ENCODE measurements around the gene IFT74. TPM values are rescaled to one million over a fixed set of nuclear protein-coding genes. Genes with fewer than 3 reads are reported as not detected.
A peak's percentile ranks its signal among the peaks of the same experiment; 100 is the strongest.

The IFT74 gene
- total and polyA plus RNA-seq, 2 of the 13 experiments (the other 11 are each of a cell fraction or from before 2014, with no cell fraction given): 4.2 to 12.3 TPM

GRCh38 chr9:26947736-26948135, 8.5 kb upstream of the IFT74 start (continued):
- no peak for TF ChIP-seq REPIN1 (CRISPR knock-in tag; IDR thresholded peaks at IDR 0.05; ENCODE audit: borderline replicate concordance, low read depth)
- no peak for TF ChIP-seq ISL2 (CRISPR knock-in tag; IDR thresholded peaks at IDR 0.05)
- TF ChIP-seq ZNF143 (CRISPR knock-in tag; IDR thresholded peaks at IDR 0.05): no peak
- no peak for TF ChIP-seq RXRB (CRISPR knock-in tag; IDR thresholded peaks at IDR 0.05; ENCODE audit: borderline replicate concordance)
- no peak for TF ChIP-seq ESRRA (CRISPR knock-in tag; IDR thresholded peaks at IDR 0.05; ENCODE audit: low read depth)
- TF ChIP-seq NR2F2 (IDR thresholded peaks at IDR 0.05; ENCODE audit: borderline replicate concordance, low read depth): no peak

GRCh38 chr9:26949637-26950069, 6.6 kb upstream of the IFT74 start:
- FAIRE-seq (no peak), DNase-seq (ENCODE audit: low spot score) (no peak), ATAC-seq (no peak)
- Histone ChIP-seq H2AFZ (ENCODE audit: low read length) (peak overlapping the region; percentile 7), H3K79me2 (ENCODE audit: insufficient read depth, low read length) (peaks cover 20% of the 10 kb centered on the region), H3K4me1 (ENCODE audit: insufficient read depth, low read length) (peaks cover 47% of the 10 kb centered on the region), H3K9me3 (ENCODE audit: low read length) (no peaks in the 10 kb centered on the region), H3K36me3 (replicated peaks in 1 of 2; ENCODE audit: control insufficient read depth in 1 of 2, insufficient read depth in 2 of 2, low read length in 2 of 2) (no peaks in the 10 kb centered on the region), H3K27ac (ENCODE audit: extremely low read length, insufficient read depth, low read length) (peak overlapping the region; percentile 14), H3K4me3 (replicated peaks in 1 of 3; ENCODE audit: insufficient read depth in 1 of 3, low read depth in 2 of 3, low read length in 3 of 3) (peak overlapping the region in 2 of 3 experiments; percentile 8 to 26; a peak in 1 of 6 replicates), H3K27me3 (ENCODE audit: control insufficient read depth in 1 of 2, insufficient read depth in 2 of 2, low read length in 2 of 2) (no peaks in the 10 kb centered on the region; a peak in 1 of 5 replicates), H3K9ac (ENCODE audit: insufficient read depth, low read depth, low read length) (peak overlapping the region; percentile 3; the same call in 1 of the 2 replicates), H3K4me2 (ENCODE audit: low read depth, low read length) (peak overlapping the region; percentile 59), H4K20me1 (ENCODE audit: insufficient read depth, low read length) (0 out of 2 replicates have a peak, but pooled peaks cover 2% of the 10 kb centered on the region)
- intact Hi-C loops (cut with micrococcal nuclease; ENCODE audit: unreplicated experiment): no loop called here
- TF ChIP-seq ZNF441 (CRISPR knock-in tag; IDR thresholded peaks at IDR 0.05; ENCODE audit: borderline replicate concordance) (peak; percentile 92), ISL2 (CRISPR knock-in tag; IDR thresholded peaks at IDR 0.05) (no peak)
- WGBS (ENCODE audit: low lambda C conversion rate): 39% methylated on average over 6 of the region's 6 CpGs
- in situ Hi-C loops (cut with HindIII; ENCODE audit: extremely low pct_ligation_motif_present, low pct_unique_long_range_greater_than_20kb): no loop called here
- ChIA-PET POLR2A (interaction anchor here (1.0 kb wide), 1 partner anchor 58 kb away, joined by 4 read pairs; no protein-coding TSS in a partner anchor), CTCF (ENCODE audit: low intra/inter-chr PET ratio, low total read pairs) (no interaction called here)
- no TSS peak for BruUV-seq (replicated peaks)

GRCh38 chr9:26950521-26950920, 5.7 kb upstream of the IFT74 start:
- intact Hi-C loops (cut with micrococcal nuclease; ENCODE audit: unreplicated experiment) (no loop called here), in situ Hi-C loops (cut with HindIII; ENCODE audit: extremely low pct_ligation_motif_present, low pct_unique_long_range_greater_than_20kb) (no loop called here)
- no peak for ATAC-seq
- H3K9ac ChIP-seq (ENCODE audit: insufficient read depth, low read depth, low read length): no peak overlapping the region
- no peak overlapping the region for H2AFZ ChIP-seq (ENCODE audit: low read length)
- no peak for DNase-seq (ENCODE audit: low spot score)
- CTCF ChIA-PET (ENCODE audit: low intra/inter-chr PET ratio, low total read pairs): no interaction called here
- H3K4me1 ChIP-seq (ENCODE audit: insufficient read depth, low read length): peaks cover 46% of the 10 kb centered on the region
- H3K4me2 ChIP-seq (ENCODE audit: low read depth, low read length): no peak overlapping the region
- no TSS peak for BruUV-seq (replicated peaks)
- no peaks in the 10 kb centered on the region; a peak in 1 of 5 replicates for H3K27me3 ChIP-seq (ENCODE audit: control insufficient read depth in 1 of 2, insufficient read depth in 2 of 2, low read length in 2 of 2)
- no peak for FAIRE-seq
- WGBS (ENCODE audit: low lambda C conversion rate): 92% methylated on average over 1 of the region's 1 CpG
- H4K20me1 ChIP-seq (ENCODE audit: insufficient read depth, low read length): 0 out of 2 replicates have a peak, but pooled peaks cover under 1% of the 10 kb centered on the region
- H3K36me3 ChIP-seq (replicated peaks in 1 of 2; ENCODE audit: control insufficient read depth in 1 of 2, insufficient read depth in 2 of 2, low read length in 2 of 2): no peaks in the 10 kb centered on the region
- POLR2A ChIA-PET: interaction anchor here (1.0 kb wide), 1 partner anchor 59 kb away, joined by 4 read pairs; no protein-coding TSS in a partner anchor
- peaks cover 12% of the 10 kb centered on the region for H3K79me2 ChIP-seq (ENCODE audit: insufficient read depth, low read length)
- no peak overlapping the region for H3K4me3 ChIP-seq (replicated peaks in 1 of 3; ENCODE audit: insufficient read depth in 1 of 3, low read depth in 2 of 3, low read length in 3 of 3)
- H3K27ac ChIP-seq (ENCODE audit: extremely low read length, insufficient read depth, low read length): no peak overlapping the region
- no peaks in the 10 kb centered on the region for H3K9me3 ChIP-seq (ENCODE audit: low read length)
- TF ChIP-seq HOXA5 (CRISPR knock-in tag; IDR thresholded peaks at IDR 0.05) (no peak), MYC (CRISPR knock-in tag; IDR thresholded peaks at IDR 0.05; ENCODE audit: borderline replicate concordance) (no peak), GPBP1L1 (CRISPR knock-in tag; IDR thresholded peaks at IDR 0.05) (no peak), HNRNPH1 (optimal IDR thresholded peaks at IDR 0.05; ENCODE audit: low read depth, low read length) (no peak), RAD21 (CRISPR knock-in tag; IDR thresholded peaks at IDR 0.05) (no peak), GZF1 (CRISPR knock-in tag; IDR thresholded peaks at IDR 0.05) (no peak), ZNF367 (CRISPR knock-in tag; IDR thresholded peaks at IDR 0.05; ENCODE audit: borderline replicate concordance) (no peak), ZNF34 (CRISPR knock-in tag; IDR thresholded peaks at IDR 0.05; ENCODE audit: borderline replicate concordance) (no peak), HNF4G (IDR thresholded peaks at IDR 0.05; ENCODE audit: borderline replicate concordance, low read depth, low read length) (no peak), HNF4G (CRISPR knock-in tag; IDR thresholded peaks at IDR 0.05; ENCODE audit: borderline replicate concordance, low read depth) (no peak)

All from HepG2 (cell line).